Mesothelial cell of epicardium (in vitro differentiated cells): ENCODE measurements around the gene MYO6. TPM values are rescaled to one million over a fixed set of nuclear protein-coding genes. Genes with fewer than 3 reads are reported as not detected.

Source experiments
- DNase-seq, 2 experiments: peaks; one replicate each; pipeline ENCODE4 v3.0.0; 2021; ENCODE audit warnings: low spot score in 2 of 2; ENCODE audit not compliant: unreplicated experiment in 2 of 2
- H3K27ac Mint-ChIP-seq: 2 replicates; pipeline ENCODE4 v1.8.0; 2021; ENCODE audit warnings: mixed read lengths
- H3K27me3 Mint-ChIP-seq: 2 replicates; pipeline ENCODE4 v1.8.0; 2021; ENCODE audit warnings: low read depth, mixed read lengths
- H3K36me3 Mint-ChIP-seq: 2 replicates; pipeline ENCODE4 v1.8.0; 2021; ENCODE audit warnings: mixed read lengths
- H3K4me1 Mint-ChIP-seq: 2 replicates; pipeline ENCODE4 v1.8.0; 2021; ENCODE audit warnings: mixed read lengths
- H3K4me3 Mint-ChIP-seq: 2 replicates; pipeline ENCODE4 v1.8.0; 2021; ENCODE audit warnings: mild to moderate bottlenecking, moderate library complexity, mixed read lengths
- H3K9me3 Mint-ChIP-seq: 2 replicates; pipeline ENCODE4 v1.8.0; 2021; ENCODE audit warnings: mixed read lengths
- CTCF ChIP-seq: fragments of 200-600 bp; sonication (generic); IDR thresholded peaks from one replicate; pipeline ENCODE4 v1.5.0; 2021; ENCODE audit warnings: antibody characterized with exemption; ENCODE audit not compliant: unreplicated experiment
- total RNA-seq: library from RNA; stranded (reverse); gene quantifications from 3 replicates; pipeline ENCODE4 v1.2.1, GENCODE V29; 2021

Gene MYO6
- total RNA-seq, 1 donor from 2014 or later, result 70.0 TPM

DNA sequence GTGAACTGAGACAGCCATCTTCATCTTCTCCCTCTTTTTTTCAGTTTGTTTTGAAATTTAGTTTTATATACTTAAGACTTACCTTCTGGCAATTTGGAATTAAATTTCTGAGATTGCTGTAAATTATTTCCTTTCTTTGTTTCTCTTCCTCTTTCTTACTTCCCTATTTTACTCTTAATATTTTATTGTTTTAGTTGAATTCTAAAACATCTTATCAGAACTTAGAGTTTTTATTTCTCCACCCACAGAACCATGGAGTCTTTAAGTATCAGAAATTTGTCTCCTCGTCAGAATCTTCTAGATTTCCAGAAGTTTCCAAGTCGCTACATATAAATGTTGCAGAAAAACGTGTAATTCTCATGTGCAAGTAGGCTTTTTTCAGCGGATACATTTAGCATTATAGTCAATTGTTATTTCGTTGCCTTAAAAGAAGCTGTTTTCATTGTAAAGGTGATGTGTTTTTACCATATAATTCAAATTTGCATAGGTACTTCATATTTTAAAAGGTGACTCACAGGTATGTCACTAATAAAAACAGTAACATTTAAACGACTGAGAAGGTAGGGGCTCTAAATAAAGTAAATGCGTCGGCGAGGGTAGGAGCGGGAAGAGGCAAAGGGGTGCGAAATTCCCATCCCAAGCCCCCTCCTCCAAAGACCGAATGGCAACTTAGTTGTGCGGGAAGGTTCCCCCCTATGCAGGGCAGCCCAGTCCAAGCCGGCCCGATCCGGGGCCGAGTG, 866 bp upstream of the MYO6 start:
- Mint-ChIP-seq H3K4me1 (peaks cover 40% of the 10 kb centered on the region), H3K4me3 (peak overlapping the region; percentile 88), H3K36me3 (no peaks in the 10 kb centered on the region), H3K27me3 (no peaks in the 10 kb centered on the region), H3K27ac (peak overlapping the region; percentile 96), H3K9me3 (no peaks in the 10 kb centered on the region)
- TF ChIP-seq CTCF, result no peak
- DNase-seq, result no peak

- Mint-ChIP-seq H3K27ac (no peak overlapping the region), H3K4me3 (no peak overlapping the region), H3K36me3 (peaks cover 2% of the 10 kb centered on the region), H3K27me3 (no peaks in the 10 kb centered on the region), H3K4me1 (peaks cover 39% of the 10 kb centered on the region), H3K9me3 (no peaks in the 10 kb centered on the region)
- TF ChIP-seq CTCF, result no peak
- no peak for DNase-seq
These were observed 2.4 kb downstream of the MYO6 start for GRCh38 chr6:75751443-75751842.

GRCh38 chr6:75752365-75752764, 3.3 kb downstream of the MYO6 start:
- H3K27ac Mint-ChIP-seq, result peak overlapping the region; percentile 91
- H3K4me3 Mint-ChIP-seq, result peak overlapping the region; percentile 32
- H3K27me3 Mint-ChIP-seq, result no peaks in the 10 kb centered on the region
- TF ChIP-seq CTCF, result no peak
- H3K36me3 Mint-ChIP-seq, result peaks cover 2% of the 10 kb centered on the region
- H3K9me3 Mint-ChIP-seq, result no peaks in the 10 kb centered on the region
- no peak for DNase-seq
- peaks cover 37% of the 10 kb centered on the region for H3K4me1 Mint-ChIP-seq

DNA sequence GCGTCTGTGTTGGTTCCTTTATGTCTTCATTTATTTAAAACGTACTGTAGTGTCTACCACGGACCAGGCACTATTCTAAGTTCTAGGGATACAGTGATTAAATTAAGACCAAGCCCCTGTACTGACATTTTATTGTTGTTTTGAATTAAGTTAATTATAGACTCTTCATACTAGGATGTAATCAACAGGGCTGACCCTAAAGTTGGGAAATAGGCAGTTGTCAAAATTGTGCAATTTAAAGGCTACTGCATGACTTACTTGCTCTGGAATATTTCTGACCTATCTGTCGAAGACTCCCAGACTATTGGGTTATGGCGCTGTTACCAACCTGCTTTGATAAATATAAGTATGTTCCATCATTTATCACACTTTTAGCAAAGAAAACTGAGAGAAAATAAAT, 6.7 kb downstream of the MYO6 start:
- Mint-ChIP-seq H3K27me3 (no peaks in the 10 kb centered on the region), H3K4me1 (peaks cover 37% of the 10 kb centered on the region), H3K4me3 (no peak overlapping the region), H3K36me3 (peaks cover 4% of the 10 kb centered on the region), H3K9me3 (no peaks in the 10 kb centered on the region), H3K27ac (no peak overlapping the region)
- TF ChIP-seq CTCF, result no peak
- DNase-seq, result no peak

- DNase-seq, result no peak
- peaks cover 31% of the 10 kb centered on the region for H3K4me1 Mint-ChIP-seq
- H3K27me3 Mint-ChIP-seq, result no peaks in the 10 kb centered on the region
- TF ChIP-seq CTCF, result no peak
- no peaks in the 10 kb centered on the region for H3K9me3 Mint-ChIP-seq
- H3K4me3 Mint-ChIP-seq, result no peak overlapping the region
- H3K27ac Mint-ChIP-seq, result no peak overlapping the region
- peaks cover 5% of the 10 kb centered on the region for H3K36me3 Mint-ChIP-seq
These were observed 8.3 kb downstream of the MYO6 start for GRCh38 chr6:75757295-75757694.
